ENCODE results near the gene NR5A1.

The NR5A1 gene

DNA sequence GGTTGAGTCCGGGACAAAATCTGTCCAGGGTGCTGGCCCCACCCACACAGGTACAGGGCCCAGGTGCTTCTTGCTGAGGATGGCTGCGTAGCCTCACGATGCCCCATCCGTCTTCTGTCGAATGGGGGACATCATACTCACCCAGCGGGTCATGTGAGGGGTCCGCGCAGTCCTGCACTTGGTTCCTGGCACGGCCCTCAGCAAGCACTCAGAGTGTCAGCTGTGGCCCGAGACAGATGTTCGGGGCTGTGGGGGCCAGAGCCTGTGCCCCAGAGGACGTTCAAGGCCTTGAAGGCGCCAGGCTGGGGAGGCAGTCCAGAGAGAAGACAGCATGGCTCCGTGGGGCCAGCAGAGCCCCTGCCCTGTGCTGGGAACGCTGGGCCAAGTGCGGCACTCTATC lies 27.8 kb downstream of the NR5A1 start:
- no peak for DNase-seq

DNA sequence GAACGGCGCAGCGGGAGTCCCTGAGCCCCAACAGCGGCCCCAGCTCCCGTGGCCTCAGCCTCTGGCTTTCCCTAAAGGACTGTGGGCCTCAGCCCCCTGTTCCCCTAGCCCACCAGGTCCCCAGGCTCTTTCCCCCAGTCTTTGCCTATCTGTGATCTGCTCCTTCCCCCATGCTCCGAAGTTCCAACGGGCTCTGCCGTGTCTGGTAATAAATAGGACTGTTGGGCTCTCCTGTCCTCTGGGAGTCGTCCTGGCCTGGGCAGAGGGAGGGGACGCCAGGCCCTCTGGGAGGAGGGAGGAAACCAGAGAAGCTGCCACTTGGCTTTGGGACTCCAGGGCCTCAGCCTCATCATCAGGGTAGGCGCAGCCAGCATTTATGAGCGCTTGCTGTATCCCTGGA lies 28.8 kb downstream of the NR5A1 start:
- no peak for DNase-seq

DNA sequence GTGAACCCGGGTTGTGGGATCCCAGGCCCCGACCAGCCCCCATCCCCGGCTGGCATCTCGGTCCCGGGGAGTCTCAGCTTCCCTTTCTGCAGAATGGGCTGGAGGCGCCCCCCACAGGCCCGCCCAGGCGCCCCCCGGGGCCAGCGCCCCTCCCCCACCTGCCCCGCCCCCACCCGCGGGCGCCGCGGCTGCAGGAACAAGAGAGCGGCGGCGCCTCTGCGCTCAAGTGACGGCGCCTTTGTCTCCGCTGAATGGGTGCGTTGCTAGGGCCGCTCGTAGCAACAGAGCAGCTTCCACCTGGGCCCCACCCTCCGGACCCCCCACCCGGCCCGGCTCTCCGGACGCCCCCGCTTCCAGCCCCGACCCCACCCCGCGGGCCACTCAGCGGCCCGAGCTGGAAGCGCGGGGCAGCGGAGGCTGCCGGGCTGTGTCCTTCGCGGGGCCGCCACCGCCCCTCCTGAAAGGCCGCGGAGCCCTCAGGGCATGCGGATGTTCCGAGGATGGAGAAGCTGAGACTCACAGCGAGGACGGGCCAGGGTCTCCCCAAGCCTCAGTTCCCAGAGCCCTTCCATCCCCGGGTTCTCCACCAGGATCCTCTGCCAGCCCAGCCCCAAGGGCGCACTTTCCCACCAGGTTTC lies 29.4 kb downstream of the NR5A1 start:
- no peak for DNase-seq

DNA sequence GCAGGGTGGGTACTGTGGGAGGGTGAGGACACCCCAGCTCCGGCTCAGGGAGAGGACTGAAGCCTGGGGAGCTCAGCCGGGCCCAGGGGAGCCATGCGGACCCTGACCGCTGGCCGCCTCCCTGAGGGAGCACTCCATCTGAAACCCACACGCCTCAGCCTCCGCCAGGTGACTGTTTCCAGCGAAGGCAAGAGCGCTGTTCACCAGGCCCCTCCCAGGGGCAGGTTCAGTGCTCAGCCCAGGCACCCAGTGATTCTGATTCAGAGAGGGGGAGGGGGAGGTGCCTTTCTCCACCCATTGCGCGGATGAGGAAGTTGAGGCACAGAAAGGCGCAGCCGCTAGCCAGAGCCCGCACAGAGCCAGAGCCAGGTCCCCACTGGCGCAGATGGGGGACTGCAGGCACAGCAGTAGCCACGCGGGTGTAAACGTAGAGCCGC lies 30.0 kb downstream of the NR5A1 start:
- no peak for DNase-seq

DNA sequence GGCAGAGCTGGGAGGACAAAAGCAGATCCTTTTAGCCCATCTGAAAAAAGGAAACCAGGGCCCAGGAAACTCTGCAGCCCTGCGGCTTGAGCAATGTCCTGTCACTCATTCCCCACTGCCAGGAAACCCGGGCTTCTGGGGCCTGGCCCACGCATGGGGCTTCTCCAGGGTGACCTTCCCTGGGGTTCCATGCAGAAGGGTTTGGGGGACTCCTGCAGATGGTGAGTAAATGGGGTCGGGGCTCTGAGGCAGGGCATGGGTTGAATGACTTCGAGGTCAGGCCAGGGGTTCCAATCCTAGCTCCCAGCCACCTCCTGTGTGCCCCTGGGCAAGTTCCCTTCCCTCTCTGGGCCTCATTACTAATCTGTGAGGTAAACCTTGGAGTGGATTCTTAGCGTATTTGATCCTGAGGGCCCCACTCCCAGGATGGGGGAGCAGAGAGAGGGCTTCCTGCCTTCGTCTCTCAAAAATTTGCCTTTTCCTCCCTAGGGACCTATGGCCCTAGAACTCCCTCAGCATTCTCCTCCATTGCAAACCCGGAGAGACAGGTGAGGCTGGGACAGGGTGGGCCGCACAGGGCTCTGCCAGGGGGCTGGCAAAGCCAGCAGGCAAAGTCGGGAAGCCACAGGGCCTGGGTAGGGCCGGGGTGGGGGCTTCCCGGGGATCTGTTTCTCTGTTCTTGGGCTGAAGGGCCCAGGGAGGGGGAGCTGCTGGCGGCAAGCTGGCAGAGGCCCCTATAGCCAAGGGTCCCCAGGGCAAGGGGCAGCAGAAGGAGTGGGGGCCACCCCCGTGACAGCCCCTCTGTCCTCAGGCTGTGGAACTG lies 31.1 kb downstream of the NR5A1 start:
- no peak for DNase-seq

DNA sequence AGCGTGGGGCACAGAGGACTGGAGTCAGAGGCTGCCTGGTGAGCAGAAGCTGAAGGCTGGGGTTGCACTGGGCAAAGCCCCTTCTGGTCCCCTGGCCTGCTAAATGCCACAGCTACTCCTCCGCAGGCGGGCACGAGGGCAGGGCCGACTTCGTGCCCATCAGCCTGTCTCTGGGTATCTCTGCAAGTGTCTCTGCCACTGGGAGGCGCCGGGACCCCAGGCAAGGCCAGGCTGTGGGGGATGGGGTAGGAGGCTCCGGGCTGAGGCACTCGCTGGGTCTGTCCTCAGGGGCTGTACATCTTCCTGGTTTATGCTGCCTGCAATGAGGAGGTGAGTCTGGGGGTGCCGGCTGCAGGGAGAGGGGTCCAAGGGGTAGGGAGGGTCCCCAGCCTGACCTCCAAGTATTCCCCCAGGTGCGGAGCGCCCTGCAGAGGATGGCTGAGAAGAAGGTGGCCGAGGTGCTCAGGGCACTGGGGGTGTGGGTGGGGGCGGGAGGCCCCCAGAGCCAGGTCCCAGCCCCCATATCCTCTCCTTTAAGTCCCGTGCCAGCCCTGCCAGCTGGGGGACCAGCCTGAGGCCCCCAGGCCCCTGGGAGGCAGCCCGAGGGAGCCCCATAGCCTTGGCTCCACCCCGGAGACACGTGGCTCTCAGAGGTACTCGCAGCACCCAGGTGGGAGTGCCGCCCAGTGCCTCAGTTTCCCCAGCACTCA lies 31.9 kb downstream of the NR5A1 start:
- DNase-seq = no peak

DNA sequence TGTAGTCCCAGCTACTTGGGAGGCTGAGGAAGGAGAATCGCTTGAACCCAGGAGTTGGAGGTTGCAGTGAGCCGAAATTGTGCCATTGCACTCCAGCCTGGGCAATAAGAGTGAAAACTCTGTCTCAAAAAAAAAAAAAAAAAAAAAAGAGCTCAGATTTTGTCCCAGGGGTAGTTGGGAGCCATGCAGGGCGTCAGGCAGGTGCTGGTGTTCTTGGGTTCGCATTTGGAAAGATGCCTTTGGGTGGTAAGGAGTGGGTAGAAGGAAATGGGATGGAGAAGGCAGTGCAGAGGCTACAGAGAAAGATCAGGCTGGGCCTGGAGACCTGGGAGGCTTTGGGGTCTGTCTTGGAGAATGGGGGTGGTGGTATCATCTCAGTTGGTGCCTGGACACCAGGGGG lies 33.0 kb downstream of the NR5A1 start:
- no peak for DNase-seq

DNA sequence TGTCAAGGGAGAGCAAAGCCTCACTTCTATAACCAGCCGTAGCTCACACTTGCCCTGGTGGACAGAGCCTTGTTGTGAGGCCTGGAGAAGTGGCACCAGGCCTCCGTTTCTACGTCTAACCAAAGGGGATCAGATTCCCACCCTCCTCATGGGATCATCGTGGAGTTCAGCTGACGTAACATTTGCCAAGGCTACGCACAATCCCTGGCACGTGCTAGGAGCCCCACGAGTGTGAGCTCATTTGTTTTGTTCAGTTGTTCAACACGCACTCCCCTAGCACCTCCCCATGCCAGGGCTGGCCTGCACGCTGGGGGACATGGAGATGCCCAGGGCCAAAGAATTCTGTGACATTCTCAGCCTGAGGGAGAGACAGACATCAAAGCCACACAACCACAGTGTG lies 33.9 kb downstream of the NR5A1 start:
- DNase-seq = no peak

DNA sequence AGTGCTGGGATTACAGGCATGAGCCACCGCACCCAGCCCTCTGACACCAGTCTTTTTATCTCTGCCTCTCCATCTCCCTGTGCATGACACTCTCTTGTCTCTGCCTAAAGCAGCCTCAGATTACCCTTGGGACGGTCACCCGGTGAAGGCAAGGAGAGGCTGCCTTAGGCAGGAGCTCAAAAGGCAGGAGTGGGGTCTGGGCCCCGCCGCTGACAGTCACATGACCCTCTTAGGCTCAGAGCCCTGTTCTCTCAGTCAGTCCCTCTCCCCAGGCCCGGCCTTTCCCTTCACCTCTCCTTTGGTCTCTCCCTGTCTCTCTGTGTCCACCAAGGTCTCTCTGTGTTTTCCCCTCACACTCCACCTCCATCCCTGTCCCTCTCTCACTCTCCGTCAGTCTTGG lies 34.4 kb downstream of the NR5A1 start:
- DNase-seq = no peak

DNA sequence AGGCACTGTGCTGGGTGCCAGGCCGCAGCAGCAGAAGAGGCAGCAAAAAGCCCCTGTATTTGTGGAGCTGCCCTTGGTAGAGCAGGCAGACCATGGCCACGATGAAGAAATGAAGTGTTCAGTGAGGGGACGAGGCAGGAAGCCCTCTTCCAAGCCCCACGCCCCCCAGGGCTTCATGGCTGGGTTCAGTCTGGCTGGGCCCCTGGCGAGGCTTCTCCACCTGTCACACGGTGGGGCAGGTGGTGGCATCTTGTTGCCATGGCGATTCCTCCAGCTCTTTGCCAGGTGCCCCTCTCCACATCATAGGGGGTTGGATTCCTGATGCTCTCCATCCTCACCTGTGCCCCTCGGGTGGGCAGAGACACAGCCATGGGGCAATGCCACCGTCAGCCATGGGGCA lies 35.4 kb downstream of the NR5A1 start:
- DNase-seq = no peak

DNA sequence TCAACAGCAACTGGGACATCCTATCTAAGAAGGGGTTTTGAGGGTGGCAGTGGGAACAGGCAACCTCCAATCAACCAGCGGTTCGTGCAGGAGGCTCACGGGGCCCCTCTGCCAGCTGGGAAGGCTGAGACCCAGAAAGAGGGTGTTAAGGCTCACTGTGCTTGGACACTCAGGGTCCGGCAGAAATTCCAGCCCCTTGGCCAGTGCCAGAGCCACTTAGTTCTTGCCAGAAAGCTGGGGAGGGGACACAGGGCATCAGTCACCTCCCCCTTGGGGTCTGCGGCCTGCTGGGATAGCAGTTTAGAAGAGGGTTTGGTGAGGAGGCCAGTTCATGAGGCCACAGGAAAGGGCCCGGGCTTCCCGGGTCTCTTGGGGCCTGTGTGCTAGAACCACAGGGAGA lies 36.5 kb downstream of the NR5A1 start:
- no peak for DNase-seq

DNA sequence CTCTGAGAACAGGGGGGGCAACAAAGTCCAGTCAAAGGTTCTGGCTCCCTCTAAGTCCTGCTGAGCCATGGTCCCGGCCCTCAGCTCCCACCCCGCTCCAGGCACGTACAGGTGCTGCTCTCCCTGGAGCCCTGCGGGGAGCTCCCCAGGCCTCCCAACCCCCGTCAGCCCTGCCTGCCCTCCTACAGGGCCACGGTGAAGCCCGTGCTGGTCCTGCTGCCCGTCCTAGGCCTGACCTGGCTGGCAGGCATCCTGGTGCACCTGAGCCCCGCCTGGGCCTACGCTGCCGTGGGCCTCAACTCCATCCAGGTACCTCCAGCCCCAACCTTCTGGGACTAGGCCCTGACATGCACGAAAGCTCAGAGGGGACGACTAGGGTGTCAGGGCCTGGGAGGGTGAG lies 36.9 kb downstream of the NR5A1 start:
- no peak for DNase-seq

DNA sequence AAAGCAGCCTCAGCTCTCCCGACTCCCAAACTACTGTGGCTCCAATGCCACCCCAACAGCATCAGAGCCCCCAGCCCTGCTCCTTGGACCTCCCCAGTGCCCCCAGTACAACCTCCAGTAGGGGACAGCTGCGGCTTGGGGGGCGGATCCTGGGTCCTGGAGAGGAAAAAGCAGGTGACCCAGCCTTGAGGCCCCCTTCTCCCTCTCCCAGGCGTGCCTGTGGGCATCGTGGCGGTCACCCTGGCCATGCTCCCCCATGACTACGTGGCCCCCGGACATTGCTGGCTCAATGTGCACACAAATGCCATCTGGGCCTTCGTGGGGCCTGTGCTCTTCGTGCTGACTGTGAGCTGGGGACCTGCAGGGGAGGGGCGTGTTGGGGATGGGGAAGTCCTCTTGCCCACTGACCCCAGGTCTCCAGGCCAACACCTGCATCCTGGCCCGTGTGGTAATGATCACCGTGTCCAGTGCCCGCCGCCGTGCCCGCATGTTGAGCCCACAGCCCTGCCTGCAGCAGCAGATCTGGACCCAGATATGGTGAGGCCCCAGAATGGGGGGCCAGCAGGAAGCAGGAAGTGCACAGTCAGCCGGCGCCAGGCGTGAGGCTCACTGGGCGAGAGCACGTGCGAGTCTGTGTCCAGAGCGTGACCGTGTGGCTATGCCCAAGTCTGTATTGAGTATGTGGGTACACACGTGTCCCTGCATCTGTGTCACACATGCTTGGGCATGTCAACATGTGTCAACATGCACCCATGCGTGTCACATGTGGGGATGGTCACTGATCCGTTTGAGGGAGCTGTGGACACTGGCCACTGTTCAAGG lies 38.0 kb downstream of the NR5A1 start:
- DNase-seq = no peak

DNA sequence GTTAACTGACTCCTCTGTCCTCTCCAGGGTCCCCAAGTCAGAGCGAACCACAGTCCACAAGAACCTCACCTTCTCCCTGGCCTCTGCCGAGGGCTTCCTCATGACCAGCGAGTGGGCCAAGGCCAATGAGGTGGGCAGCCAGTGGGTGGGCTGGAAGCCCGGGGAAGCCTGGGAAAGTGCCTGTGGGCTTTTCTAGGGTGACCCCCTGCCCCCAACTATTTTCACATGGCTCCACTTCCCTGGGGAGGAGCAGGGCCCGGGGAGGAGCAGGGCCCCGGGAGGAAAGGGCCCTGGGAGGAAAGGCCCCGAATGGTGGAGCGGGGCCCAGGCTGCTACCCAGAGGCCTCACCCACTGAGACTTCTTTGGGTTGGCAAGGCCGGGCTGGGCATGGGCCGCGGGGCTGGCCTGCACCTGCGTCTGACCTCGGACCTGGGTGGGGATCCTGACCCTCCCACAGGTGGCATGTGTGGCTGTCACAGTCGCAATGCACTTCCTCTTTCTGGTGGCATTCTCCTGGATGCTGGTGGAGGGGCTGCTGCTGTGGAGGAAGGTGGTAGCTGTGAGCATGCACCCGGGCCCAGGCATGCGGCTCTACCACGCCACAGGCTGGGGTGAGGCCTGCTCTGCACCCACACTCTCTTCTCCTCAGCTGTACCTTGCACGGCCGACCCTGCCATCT lies 39.0 kb downstream of the NR5A1 start:
- DNase-seq = no peak

DNA sequence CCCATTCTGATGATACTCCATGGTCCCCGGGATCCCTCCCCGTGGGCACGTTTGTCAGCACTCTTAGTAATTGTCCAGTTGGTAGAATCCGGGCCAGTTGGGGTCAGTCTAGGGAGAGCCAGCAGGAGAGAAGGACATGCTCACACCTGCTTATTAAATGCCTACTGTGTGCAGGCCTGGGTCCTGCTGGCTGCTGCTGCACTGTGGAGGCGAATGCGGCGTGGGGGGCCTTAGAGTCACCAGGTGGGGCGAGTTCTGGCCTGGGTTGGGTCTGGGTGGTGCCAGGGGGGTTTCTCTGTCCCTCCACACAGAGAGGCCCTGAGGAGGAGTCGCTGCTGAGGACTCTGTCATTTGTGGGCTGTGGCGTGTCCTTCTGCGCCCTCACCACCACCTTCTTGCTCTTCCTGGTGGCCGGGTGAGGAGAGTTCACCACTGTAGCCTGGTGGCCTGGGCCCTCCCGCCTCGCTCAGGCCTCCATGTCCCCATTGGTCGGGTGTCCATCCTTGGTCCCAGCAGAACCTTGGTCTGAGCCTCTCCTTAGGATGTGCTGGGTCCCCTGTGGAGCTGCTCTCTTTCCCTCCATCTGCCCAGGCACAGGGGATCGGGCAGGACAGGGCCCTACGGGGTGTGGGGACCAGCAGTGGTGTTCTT lies 39.7 kb downstream of the NR5A1 start:
- no peak for DNase-seq

DNA sequence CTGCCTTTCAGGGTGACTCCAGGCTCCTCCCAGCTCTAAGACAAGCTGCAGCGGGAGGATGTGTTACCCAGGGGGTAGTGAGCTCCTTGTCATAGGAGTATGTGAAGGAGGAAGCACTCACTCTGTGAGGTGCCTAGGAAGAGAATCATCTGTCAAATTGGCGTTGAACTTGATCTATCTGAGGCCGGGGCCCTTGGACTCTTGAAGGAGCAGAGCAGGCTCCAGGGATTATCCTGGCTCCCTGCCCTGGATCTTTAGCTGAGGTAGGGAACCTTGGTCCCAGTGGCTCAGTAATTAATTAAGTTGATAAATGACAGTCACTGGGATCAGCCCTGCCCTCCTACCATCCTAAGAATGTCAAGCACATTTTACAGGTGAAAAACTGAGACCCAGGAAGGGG lies 41.5 kb downstream of the NR5A1 start:
- DNase-seq = no peak

DNA sequence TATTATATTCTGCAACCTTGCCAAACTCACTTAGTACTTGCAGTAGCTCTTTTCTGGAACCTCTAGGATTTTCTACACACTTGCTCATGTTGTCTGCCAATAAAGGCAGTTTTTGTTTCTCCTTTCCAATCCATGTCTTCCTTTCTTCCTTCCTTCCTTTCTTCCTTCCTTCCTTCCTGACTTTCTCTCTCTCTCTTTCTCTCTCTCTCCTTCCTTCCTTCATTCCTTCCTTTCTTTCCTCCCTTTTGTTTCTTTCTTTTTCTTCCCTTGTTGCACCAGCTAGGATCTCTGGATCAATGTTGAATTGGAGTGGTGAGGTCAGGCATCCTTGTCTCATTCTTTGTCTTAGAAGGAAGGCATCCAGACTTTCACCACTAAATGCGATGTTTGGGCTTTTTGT lies 44.5 kb downstream of the NR5A1 start:
- DNase-seq = no peak

DNA sequence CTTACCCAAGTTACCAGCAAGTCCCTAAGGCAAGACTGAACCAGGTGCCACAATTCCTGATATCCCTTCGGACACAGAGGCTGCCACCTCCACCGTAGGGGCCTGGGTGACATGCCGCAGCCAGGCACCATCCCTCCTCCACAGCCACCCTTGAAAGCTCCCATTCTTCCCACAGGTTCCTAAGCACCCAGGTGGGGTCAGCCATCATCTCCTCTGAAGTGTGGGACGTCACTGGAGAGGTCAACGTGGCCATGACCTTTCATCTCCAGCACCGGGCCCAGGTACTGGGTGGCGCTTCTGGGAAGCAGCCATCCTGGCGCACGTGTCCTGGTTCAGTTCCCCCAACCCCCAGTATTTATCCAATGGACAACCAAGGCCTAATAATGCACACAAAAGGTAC lies 48.8 kb downstream of the NR5A1 start:
- DNase-seq = no peak

DNA sequence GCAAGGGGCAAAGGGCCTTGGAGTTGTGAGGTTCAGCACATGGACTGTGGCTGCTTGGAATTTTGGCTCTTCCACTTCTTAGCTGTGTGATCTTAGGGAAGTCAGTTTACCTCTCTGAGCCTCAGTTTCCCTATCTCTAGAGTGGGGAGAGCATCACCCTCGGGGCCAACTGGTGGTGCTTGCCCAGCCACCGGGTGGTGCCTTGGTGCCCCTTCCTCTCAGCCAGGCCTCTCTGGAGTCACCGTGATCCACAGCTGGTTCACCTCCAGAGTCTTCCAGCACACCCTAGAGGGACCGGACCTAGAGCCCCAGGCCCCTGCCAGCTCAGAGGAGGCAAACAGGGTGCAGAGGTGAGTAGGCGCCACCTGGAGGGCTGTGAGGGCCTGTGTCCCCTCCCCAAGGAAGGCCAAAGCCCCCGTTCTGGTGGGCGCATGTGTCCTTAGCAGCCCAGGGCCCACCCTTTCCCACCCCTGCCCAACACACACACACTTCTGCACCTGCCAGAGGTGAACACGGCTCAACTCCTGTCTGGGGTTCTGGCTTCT lies 49.2 kb downstream of the NR5A1 start:
- DNase-seq = no peak

DNA sequence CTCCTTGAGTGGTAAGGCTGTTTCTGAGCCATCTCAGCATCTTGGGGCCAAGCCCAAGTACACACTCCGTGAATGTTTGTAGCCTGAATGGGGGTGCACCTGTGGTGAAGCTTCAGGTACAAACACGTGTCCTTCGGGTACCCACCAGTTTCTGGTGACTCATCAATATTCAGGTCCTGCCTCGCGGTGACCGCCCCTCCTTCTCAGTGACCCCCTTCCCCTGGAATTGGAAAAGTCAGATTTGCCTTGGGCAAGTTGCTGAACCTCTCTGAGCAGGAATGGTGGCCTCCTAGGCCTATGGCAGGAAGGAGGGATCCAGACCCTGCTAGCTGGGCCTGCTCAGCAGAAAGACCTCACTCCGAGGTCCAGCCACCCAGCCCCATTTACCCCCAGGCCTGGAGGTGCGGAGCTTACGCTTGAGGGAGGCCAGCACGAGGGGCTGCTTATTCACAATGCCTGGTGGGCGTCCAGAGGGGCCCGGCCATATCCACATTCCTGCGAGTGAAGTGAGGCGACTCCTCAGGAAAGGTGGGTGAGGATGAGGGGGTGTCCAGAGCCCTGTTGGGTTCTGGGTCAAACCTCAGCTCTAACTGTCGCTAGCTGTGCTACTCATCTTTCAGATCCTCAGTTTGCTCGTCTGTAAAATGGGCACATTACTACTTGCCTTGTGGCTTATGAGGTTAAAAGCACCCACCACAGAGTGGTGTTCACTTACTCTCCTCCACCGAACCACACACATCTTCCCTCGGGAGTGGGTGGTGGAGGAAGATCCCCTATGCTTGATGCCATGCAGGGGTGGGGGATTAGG lies 49.9 kb downstream of the NR5A1 start:
- no peak for DNase-seq

Data from NCI-H446 (cell line).